HUES64 (cell line): Measurements from ENCODE around the gene MAT1A.

ENCODE experiments used
- H3K27ac ChIP-seq: 2 replicates; pipeline ENCODE4 v1.7.0; 2013; ENCODE audit warnings: low read depth, low read length, inconsistent platforms
- H3K27me3 ChIP-seq: 2 replicates; pipeline ENCODE4 v1.6.1; 2013; ENCODE audit warnings: mild to moderate bottlenecking, low read length; ENCODE audit not compliant: insufficient read depth
- H3K36me3 ChIP-seq: 2 replicates; pipeline ENCODE4 v1.6.1; 2013; ENCODE audit warnings: mild to moderate bottlenecking, low read length; ENCODE audit not compliant: insufficient read depth
- H3K4me1 ChIP-seq: 2 replicates; pipeline ENCODE4 v1.6.1; 2013; ENCODE audit warnings: mild to moderate bottlenecking, low read length, moderate library complexity; ENCODE audit not compliant: insufficient read depth
- H3K4me3 ChIP-seq: 2 replicates; pipeline ENCODE4 v1.5.1; 2013; ENCODE audit warnings: mild to moderate bottlenecking, low read length, moderate library complexity
- H3K9ac ChIP-seq: 2 replicates; pipeline ENCODE4 v1.6.1; 2013; ENCODE audit warnings: mild to moderate bottlenecking, low read depth, low read length
- H3K9me3 ChIP-seq: 2 replicates; pipeline ENCODE4 v1.6.1; 2013; ENCODE audit warnings: low read depth, low read length; ENCODE audit not compliant: insufficient read depth
- WGBS: fragments of 150-250, 120-280 bp; methylation state at CpG from one replicate; pipeline ENCODE4 v1.1.7; 2013; ENCODE audit warnings: missing lambda C conversion rate; 5-methylcytosine and 5-hydroxymethylcytosine counted together

MAT1A gene

GRCh38 chr10:80281784-80282765, 7.4 kb downstream of the MAT1A start:
- Histone ChIP-seq H3K9me3 (no peaks in the 10 kb centered on the region), H3K27ac (no peak overlapping the region), H3K27me3 (no peaks in the 10 kb centered on the region), H3K4me3 (no peak overlapping the region), H3K36me3 (no peaks in the 10 kb centered on the region), H3K4me1 (no peaks in the 10 kb centered on the region; the same call in 1 of the 2 replicates), H3K9ac (no peak overlapping the region)
- 87% methylated on average over 9 of the region's 9 CpGs for WGBS

DNA sequence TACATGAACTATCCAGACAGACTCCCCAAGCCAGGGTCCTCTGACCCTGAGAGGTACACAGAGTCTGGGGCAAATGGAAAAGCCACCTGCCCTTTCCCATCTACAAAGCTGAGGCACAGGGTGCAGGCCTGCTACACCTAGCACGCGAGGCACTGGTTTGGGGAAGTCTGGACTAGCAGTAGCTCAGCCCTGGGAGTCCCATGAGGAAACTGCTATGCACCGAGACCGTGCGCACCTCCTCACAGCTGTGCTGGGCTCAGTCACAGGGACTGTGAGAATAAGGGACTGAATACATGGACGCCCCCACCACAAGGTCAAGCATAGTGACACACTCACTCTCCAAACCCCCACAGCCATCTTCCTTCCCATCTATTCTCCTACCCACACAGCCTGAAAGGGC, 8.2 kb downstream of the MAT1A start:
- H3K4me1 ChIP-seq, result no peaks in the 10 kb centered on the region; the same call in 1 of the 2 replicates
- no peak overlapping the region for H3K9ac ChIP-seq
- H3K4me3 ChIP-seq, result no peak overlapping the region
- no peaks in the 10 kb centered on the region for H3K9me3 ChIP-seq
- H3K27ac ChIP-seq, result no peak overlapping the region
- 88% methylated on average over 6 of the region's 6 CpGs for WGBS
- H3K27me3 ChIP-seq, result no peaks in the 10 kb centered on the region
- no peaks in the 10 kb centered on the region for H3K36me3 ChIP-seq

DNA sequence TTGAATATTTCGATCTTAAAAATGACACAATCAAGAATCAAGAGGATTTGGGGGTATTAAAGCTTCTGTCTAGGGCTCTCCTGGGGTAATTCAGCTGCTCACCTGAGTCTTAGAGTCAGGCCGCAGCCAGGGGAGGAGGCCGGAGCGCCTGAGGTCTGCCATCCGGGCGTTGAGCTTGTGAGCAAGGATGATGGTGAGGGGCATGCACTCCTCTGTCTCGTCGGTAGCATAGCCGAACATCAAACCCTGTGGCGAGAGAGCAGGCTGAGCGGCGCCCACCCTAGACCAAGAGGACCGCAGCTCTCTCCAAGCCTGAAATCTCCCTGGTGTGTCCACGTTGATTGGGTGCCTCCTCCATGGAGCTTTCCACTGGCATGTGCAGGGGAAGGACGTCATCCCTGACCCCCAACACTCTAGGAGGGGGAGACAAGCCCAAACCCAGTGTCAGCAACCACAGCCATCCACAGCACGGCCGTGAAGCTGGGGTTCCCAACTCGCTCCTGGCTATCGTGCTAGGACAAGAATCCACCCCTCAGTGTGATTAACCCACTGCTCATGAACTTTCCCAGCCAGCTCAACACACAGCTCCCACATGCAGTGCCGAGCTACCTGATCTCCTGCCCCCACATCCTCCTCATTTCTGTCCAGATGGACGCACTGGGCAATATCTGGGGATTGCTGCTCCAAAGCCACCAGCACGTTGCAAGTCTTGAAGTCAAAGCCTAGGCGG, 9.2 kb downstream of the MAT1A start:
- Histone ChIP-seq H3K27ac (no peak overlapping the region), H3K36me3 (no peaks in the 10 kb centered on the region), H3K9me3 (no peaks in the 10 kb centered on the region), H3K27me3 (no peaks in the 10 kb centered on the region), H3K4me3 (no peak overlapping the region), H3K4me1 (no peaks in the 10 kb centered on the region; the same call in 1 of the 2 replicates), H3K9ac (no peak overlapping the region)
- WGBS, result 92% methylated on average over 23 of the region's 23 CpGs

DNA sequence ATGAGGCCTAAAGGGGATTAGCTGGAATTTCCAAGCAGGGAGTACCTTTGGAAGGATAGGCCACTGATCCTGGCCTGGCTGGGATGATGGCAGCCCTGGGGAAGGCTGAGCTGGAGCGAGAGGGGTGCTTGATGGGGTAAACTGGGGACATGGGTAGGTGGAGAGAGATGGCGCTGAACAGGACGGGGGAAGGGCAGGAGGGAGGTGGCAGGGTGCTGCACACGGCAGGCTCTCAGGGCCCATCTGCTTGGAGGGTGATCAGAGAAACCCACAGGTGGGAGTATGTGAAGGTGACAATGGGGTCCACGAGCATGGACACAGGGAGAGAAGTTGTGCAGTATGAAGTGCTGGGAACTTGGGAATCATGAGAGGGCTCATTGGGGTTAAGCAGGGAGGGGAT, 10.3 kb downstream of the MAT1A start:
- H3K4me1 ChIP-seq, result no peaks in the 10 kb centered on the region; the same call in 1 of the 2 replicates
- no peak overlapping the region for H3K27ac ChIP-seq
- no peaks in the 10 kb centered on the region for H3K36me3 ChIP-seq
- no peak overlapping the region for H3K9ac ChIP-seq
- H3K27me3 ChIP-seq, result no peaks in the 10 kb centered on the region
- no peaks in the 10 kb centered on the region for H3K9me3 ChIP-seq
- no peak overlapping the region for H3K4me3 ChIP-seq
- WGBS, result 94% methylated on average over 5 of the region's 5 CpGs

GRCh38 chr10:80278480-80278879, 11.0 kb downstream of the MAT1A start:
- 93% methylated on average over 5 of the region's 5 CpGs for WGBS
- Histone ChIP-seq H3K9me3 (no peaks in the 10 kb centered on the region), H3K27ac (no peak overlapping the region), H3K4me1 (no peaks in the 10 kb centered on the region), H3K9ac (no peak overlapping the region), H3K27me3 (no peaks in the 10 kb centered on the region), H3K4me3 (no peak overlapping the region), H3K36me3 (no peaks in the 10 kb centered on the region)

DNA sequence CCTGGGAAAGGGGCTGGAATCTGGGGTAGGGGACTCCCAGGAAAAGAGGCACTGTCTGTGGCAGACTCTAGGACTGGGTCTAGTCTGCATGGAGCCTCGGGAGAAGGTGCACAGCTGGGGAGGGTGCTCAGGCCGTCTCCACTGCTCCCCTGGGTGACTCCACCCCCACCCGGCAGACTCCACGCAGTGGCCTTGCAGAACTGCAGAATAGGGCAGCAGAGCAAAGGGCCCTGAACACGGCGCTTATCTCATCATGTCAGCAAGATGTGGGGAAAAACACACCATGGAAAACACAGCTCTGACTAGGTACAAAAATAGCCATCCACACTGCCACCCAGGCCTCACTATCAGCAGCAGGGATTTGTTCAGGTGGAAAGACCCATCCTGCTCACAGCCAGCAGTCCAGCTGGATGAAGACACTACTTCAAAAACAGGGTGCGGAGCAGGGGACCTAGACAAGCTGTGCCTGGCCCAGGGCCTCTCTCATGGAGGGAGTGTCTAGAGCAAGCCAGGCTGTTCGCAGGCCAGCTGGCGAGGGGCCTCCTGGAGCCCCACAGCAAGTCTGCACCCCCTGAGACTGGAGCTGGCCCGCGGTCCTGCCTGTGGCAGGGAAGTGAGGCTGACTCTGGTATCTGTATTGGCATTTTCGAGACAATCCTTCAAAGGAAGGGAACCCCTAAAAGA, 11.7 kb downstream of the MAT1A start:
- 96% methylated on average over 12 of the region's 12 CpGs for WGBS

GRCh38 chr10:80277016-80277415, 12.4 kb downstream of the MAT1A start:
- no peak overlapping the region for H3K9ac ChIP-seq
- H3K4me1 ChIP-seq, result no peaks in the 10 kb centered on the region
- no peaks in the 10 kb centered on the region for H3K9me3 ChIP-seq
- WGBS, result 93% methylated on average over 4 of the region's 4 CpGs
- no peaks in the 10 kb centered on the region for H3K36me3 ChIP-seq
- no peak overlapping the region for H3K4me3 ChIP-seq
- no peak overlapping the region for H3K27ac ChIP-seq
- no peaks in the 10 kb centered on the region for H3K27me3 ChIP-seq

More for the DNA sequence above, 11.7 kb downstream of the MAT1A start:
- no peak overlapping the region for H3K27ac ChIP-seq
- no peak overlapping the region for H3K4me3 ChIP-seq
- no peaks in the 10 kb centered on the region for H3K36me3 ChIP-seq
- H3K4me1 ChIP-seq, result no peaks in the 10 kb centered on the region
- H3K9me3 ChIP-seq, result no peaks in the 10 kb centered on the region
- no peaks in the 10 kb centered on the region for H3K27me3 ChIP-seq
- no peak overlapping the region for H3K9ac ChIP-seq

- Histone ChIP-seq H3K9ac (no peak overlapping the region), H3K9me3 (no peaks in the 10 kb centered on the region), H3K4me1 (no peaks in the 10 kb centered on the region), H3K36me3 (no peaks in the 10 kb centered on the region), H3K27me3 (no peaks in the 10 kb centered on the region), H3K27ac (no peak overlapping the region), H3K4me3 (no peak overlapping the region)
- WGBS, result 96% methylated on average over 16 of the region's 16 CpGs
These were observed 13.1 kb downstream of the MAT1A start for GRCh38 chr10:80276335-80276734.

- Histone ChIP-seq H3K9ac (no peak overlapping the region), H3K36me3 (no peaks in the 10 kb centered on the region), H3K27me3 (no peaks in the 10 kb centered on the region), H3K4me1 (no peaks in the 10 kb centered on the region), H3K9me3 (no peaks in the 10 kb centered on the region), H3K4me3 (no peak overlapping the region), H3K27ac (no peak overlapping the region)
- WGBS, result 93% methylated on average over 7 of the region's 7 CpGs
These were observed 13.7 kb downstream of the MAT1A start for GRCh38 chr10:80275756-80276155.

DNA sequence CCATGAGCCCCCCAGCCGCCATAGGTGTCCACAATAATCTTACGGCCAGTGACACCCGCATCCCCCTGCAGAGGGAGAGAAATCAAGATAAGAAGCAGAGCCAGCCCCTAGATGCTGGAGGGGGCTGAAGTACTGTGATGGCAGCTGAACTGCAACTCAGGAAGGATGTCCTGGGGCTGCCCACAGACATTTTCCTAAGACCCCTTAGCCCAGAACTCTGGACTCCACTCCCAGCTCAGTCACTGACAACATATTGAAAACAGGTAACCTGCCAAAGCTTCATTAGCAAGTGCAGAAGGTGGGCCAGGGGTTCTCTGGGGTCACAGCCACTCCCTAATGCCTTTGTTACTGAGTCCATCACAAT, 14.3 kb downstream of the MAT1A start:
- Histone ChIP-seq H3K9me3 (no peaks in the 10 kb centered on the region), H3K27me3 (no peaks in the 10 kb centered on the region), H3K4me1 (no peaks in the 10 kb centered on the region), H3K9ac (no peak overlapping the region), H3K27ac (no peak overlapping the region), H3K36me3 (no peaks in the 10 kb centered on the region), H3K4me3 (no peak overlapping the region)
- 93% methylated on average over 3 of the region's 3 CpGs for WGBS
